ENCODE data around the gene EPHA2. TPM values are rescaled to one million over a fixed set of nuclear protein-coding genes. Genes with fewer than 3 reads are reported as not detected.

Gene EPHA2
- total RNA-seq, 2 experiments from 2014 or later, result 0.15 TPM; not detected in 1

- CTCF ChIA-PET (ENCODE audit: unreplicated experiment), result no interaction called here
- no peak for TF ChIP-seq CTCF (conservative IDR thresholded peaks at IDR 0.05; ENCODE audit: low read length)
- TF ChIP-seq EZH2phosphoT487 (IDR thresholded peaks at IDR 0.05; ENCODE audit: borderline replicate concordance, low read depth, low read length), result no peak
- Histone ChIP-seq H3K4me2 (ENCODE audit: low read length) (no peak overlapping the region), H3K9me3 (ENCODE audit: low read length) (no peaks in the 10 kb centered on the region), H3K36me3 (ENCODE audit: insufficient read depth, low read length) (no peaks in the 10 kb centered on the region), H4K20me1 (ENCODE audit: insufficient read depth, low read length) (no peaks in the 10 kb centered on the region), H3K4me3 (ENCODE audit: low read depth, low read length, poor library complexity, severe bottlenecking) (no peak overlapping the region), H3K4me1 (ENCODE audit: insufficient read depth, low read length, poor library complexity, severe bottlenecking) (no peaks in the 10 kb centered on the region), H3K9me2 (ENCODE audit: insufficient read depth, low read length) (no peaks in the 10 kb centered on the region), H3K27ac (ENCODE audit: low read depth, low read length, poor library complexity, severe bottlenecking) (no peak overlapping the region), H2AFZ (ENCODE audit: low read length) (no peak overlapping the region), H3K79me2 (ENCODE audit: insufficient read depth, low read depth, low read length) (no peaks in the 10 kb centered on the region)
- intact Hi-C loops (cut with micrococcal nuclease; ENCODE audit: unreplicated experiment), result no loop called here
- POLR2A ChIA-PET, result no interaction called here
- DNase-seq (ENCODE audit: low spot score), result no peak
- no TSS peak for BruUV-seq (replicated peaks)
These were observed 23.5 kb downstream of the EPHA2 start for GRCh38 chr1:16132325-16132785.

DNA sequence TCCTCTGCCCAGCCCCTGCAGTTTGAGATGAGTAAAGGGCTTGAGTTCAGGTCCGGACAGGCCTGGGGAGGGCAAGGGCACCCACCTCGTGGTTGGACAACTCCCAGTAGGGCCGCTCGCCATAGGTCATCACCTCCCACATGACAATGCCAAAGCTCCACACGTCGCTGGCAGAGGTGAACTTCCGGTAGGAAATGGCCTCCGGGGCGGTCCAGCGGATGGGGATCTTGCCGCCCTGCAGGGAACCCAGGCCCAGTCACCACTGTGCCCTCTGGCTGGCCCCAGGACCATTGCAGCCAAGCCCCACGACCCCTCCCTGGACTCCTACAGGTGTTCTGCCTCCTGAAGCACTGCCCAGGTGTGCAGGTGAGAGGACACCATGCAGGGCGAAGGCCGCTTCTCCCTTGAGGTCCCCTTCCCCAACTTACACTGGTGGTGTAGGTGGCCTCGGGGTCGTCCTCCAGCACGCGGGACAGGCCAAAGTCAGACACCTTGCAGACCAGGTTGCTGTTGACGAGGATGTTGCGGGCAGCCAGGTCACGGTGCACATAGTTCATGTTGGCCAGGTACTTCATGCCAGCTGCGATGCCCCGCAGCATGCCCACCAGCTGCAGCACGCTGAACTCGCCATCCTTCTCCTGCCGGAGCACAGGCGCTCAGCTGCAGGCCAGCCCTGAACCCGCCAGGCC, 24.1 kb downstream of the EPHA2 start:
- H3K27ac ChIP-seq (ENCODE audit: low read depth, low read length, poor library complexity, severe bottlenecking), result no peak overlapping the region
- POLR2A ChIA-PET, result no interaction called here
- no peaks in the 10 kb centered on the region for H3K4me1 ChIP-seq (ENCODE audit: insufficient read depth, low read length, poor library complexity, severe bottlenecking)
- no peaks in the 10 kb centered on the region for H4K20me1 ChIP-seq (ENCODE audit: insufficient read depth, low read length)
- no peaks in the 10 kb centered on the region for H3K9me3 ChIP-seq (ENCODE audit: low read length)
- no peaks in the 10 kb centered on the region for H3K9me2 ChIP-seq (ENCODE audit: insufficient read depth, low read length)
- H3K4me3 ChIP-seq (ENCODE audit: low read depth, low read length, poor library complexity, severe bottlenecking), result no peak overlapping the region
- no peaks in the 10 kb centered on the region for H3K36me3 ChIP-seq (ENCODE audit: insufficient read depth, low read length)
- no peak overlapping the region for H2AFZ ChIP-seq (ENCODE audit: low read length)
- TF ChIP-seq EZH2phosphoT487 (IDR thresholded peaks at IDR 0.05; ENCODE audit: borderline replicate concordance, low read depth, low read length) (no peak), CTCF (conservative IDR thresholded peaks at IDR 0.05; ENCODE audit: low read length) (no peak)
- intact Hi-C loops (cut with micrococcal nuclease; ENCODE audit: unreplicated experiment), result no loop called here
- CTCF ChIA-PET (ENCODE audit: unreplicated experiment), result no interaction called here
- H3K4me2 ChIP-seq (ENCODE audit: low read length), result no peak overlapping the region
- no TSS peak for BruUV-seq (replicated peaks)
- no peak for DNase-seq (ENCODE audit: low spot score)
- H3K79me2 ChIP-seq (ENCODE audit: insufficient read depth, low read depth, low read length), result no peaks in the 10 kb centered on the region

GRCh38 chr1:16130827-16131226, 25.0 kb downstream of the EPHA2 start:
- TF ChIP-seq EZH2phosphoT487 (IDR thresholded peaks at IDR 0.05; ENCODE audit: borderline replicate concordance, low read depth, low read length), result no peak
- no peak for TF ChIP-seq CTCF (conservative IDR thresholded peaks at IDR 0.05; ENCODE audit: low read length)
- Histone ChIP-seq H2AFZ (ENCODE audit: low read length) (no peak overlapping the region), H4K20me1 (ENCODE audit: insufficient read depth, low read length) (no peaks in the 10 kb centered on the region), H3K4me1 (ENCODE audit: insufficient read depth, low read length, poor library complexity, severe bottlenecking) (no peaks in the 10 kb centered on the region), H3K4me2 (ENCODE audit: low read length) (no peak overlapping the region), H3K27ac (ENCODE audit: low read depth, low read length, poor library complexity, severe bottlenecking) (no peak overlapping the region), H3K9me2 (ENCODE audit: insufficient read depth, low read length) (no peaks in the 10 kb centered on the region), H3K4me3 (ENCODE audit: low read depth, low read length, poor library complexity, severe bottlenecking) (no peak overlapping the region), H3K36me3 (ENCODE audit: insufficient read depth, low read length) (no peaks in the 10 kb centered on the region), H3K9me3 (ENCODE audit: low read length) (no peaks in the 10 kb centered on the region), H3K79me2 (ENCODE audit: insufficient read depth, low read depth, low read length) (no peaks in the 10 kb centered on the region)
- ChIA-PET CTCF (ENCODE audit: unreplicated experiment) (no interaction called here), POLR2A (no interaction called here)
- BruUV-seq (replicated peaks), result no TSS peak
- DNase-seq (ENCODE audit: low spot score), result no peak
- intact Hi-C loops (cut with micrococcal nuclease; ENCODE audit: unreplicated experiment), result no loop called here

All from OCI-LY7 (cell line).